Mesenchymal stem cell (in vitro differentiated cells and primary cell): ENCODE results near the gene ST6GAL2.

Experiments used
- DNase-seq: peaks from one replicate; pipeline ENCODE4 v3.0.0-alpha.2; 2013
- H2AFZ ChIP-seq: one replicate; pipeline ENCODE4 v1.6.1; 2013; ENCODE audit warnings: low read depth, mild to moderate bottlenecking, control low read depth, inconsistent platforms, low read length, moderate library complexity
- H2AK5ac ChIP-seq: 2 replicates; pipeline ENCODE4 v1.6.1; 2013; ENCODE audit warnings: low read length, moderate library complexity, mild to moderate bottlenecking, inconsistent platforms; ENCODE audit not compliant: severe bottlenecking
- H2BK120ac ChIP-seq: one replicate; pipeline ENCODE4 v1.6.1; 2013; ENCODE audit warnings: low read depth, mild to moderate bottlenecking, inconsistent platforms, low read length, moderate library complexity
- H2BK12ac ChIP-seq, 2 experiments: one replicate each; pipeline ENCODE4 v1.6.1; 2013; ENCODE audit warnings: inconsistent platforms in 2 of 2, low read length in 2 of 2, mild to moderate bottlenecking in 2 of 2, moderate library complexity in 2 of 2, control low read depth in 1 of 2
- H2BK15ac ChIP-seq: one replicate; pipeline ENCODE4 v1.6.1; 2013; ENCODE audit warnings: mild to moderate bottlenecking, low read depth, inconsistent platforms; ENCODE audit not compliant: poor library complexity, severe bottlenecking
- H2BK5ac ChIP-seq: 2 replicates; pipeline ENCODE4 v1.6.1; 2013; ENCODE audit warnings: low read depth, mild to moderate bottlenecking, low read length, control low read depth, inconsistent platforms; ENCODE audit not compliant: poor library complexity, severe bottlenecking
- H3K14ac ChIP-seq, 2 experiments: one replicate each; pipeline ENCODE4 v1.6.1; 2013; ENCODE audit warnings: inconsistent platforms in 2 of 2, low read length in 2 of 2, control low read depth in 1 of 2, mild to moderate bottlenecking in 1 of 2, moderate library complexity in 1 of 2
- H3K18ac ChIP-seq, 2 experiments: one replicate each; pipeline ENCODE4 v1.6.1; 2013; ENCODE audit warnings: inconsistent platforms in 2 of 2, low read length in 2 of 2, control low read depth in 1 of 2, low read depth in 1 of 2, mild to moderate bottlenecking in 1 of 2
- H3K23ac ChIP-seq, 2 experiments: one replicate each; pipeline ENCODE4 v1.6.1; 2013; ENCODE audit warnings: inconsistent platforms in 2 of 2, low read length in 2 of 2, mild to moderate bottlenecking in 2 of 2, moderate library complexity in 2 of 2, control low read depth in 1 of 2
- H3K27ac ChIP-seq: 2 replicates; pipeline ENCODE4 v1.5.1; 2013; ENCODE audit warnings: mild to moderate bottlenecking, moderate library complexity, low read length, control low read depth, inconsistent platforms; ENCODE audit not compliant: poor library complexity, severe bottlenecking
- H3K27me3 ChIP-seq, 2 experiments: 2 replicates each; pipeline versions ENCODE4 v1.6.1 to v1.7.0; 2013; ENCODE audit warnings: low read length in 2 of 2, mild to moderate bottlenecking in 2 of 2, moderate library complexity in 2 of 2, control low read depth in 1 of 2, inconsistent platforms in 1 of 2; ENCODE audit not compliant: control insufficient read depth in 1 of 2, insufficient read depth in 1 of 2
- H3K36me3 ChIP-seq, 2 experiments: 2 replicates each; pipeline versions ENCODE4 v1.6.1 to v1.7.0; 2013; ENCODE audit warnings: low read length in 2 of 2, control low read depth in 1 of 2, inconsistent platforms in 1 of 2, low read depth in 1 of 2, mild to moderate bottlenecking in 1 of 2; ENCODE audit not compliant: insufficient read depth in 2 of 2, control insufficient read depth in 1 of 2
- H3K4ac ChIP-seq, 2 experiments: one replicate each; pipeline ENCODE4 v1.6.1; 2013; ENCODE audit warnings: inconsistent platforms in 2 of 2, low read length in 2 of 2, mild to moderate bottlenecking in 2 of 2, moderate library complexity in 2 of 2, control low read depth in 1 of 2, low read depth in 1 of 2
- H3K4me1 ChIP-seq: 2 replicates; pipeline ENCODE4 v1.6.1; 2013; ENCODE audit warnings: low read depth, low read length, control low read depth; ENCODE audit not compliant: control insufficient read depth, insufficient read depth
- H3K4me2 ChIP-seq: 2 replicates; pipeline ENCODE4 v1.6.1; 2013; ENCODE audit warnings: low read length, mild to moderate bottlenecking, inconsistent platforms; ENCODE audit not compliant: poor library complexity, severe bottlenecking
- H3K4me3 ChIP-seq, 2 experiments: 2 replicates each; pipeline versions ENCODE4 v1.5.1 to v1.7.0; 2013; ENCODE audit warnings: low read length in 2 of 2, mild to moderate bottlenecking in 2 of 2, control low read depth in 1 of 2, low read depth in 1 of 2; ENCODE audit not compliant: insufficient read depth in 1 of 2
- H3K79me1 ChIP-seq: replicated peaks from 2 replicates; pipeline ENCODE4 v1.6.1; 2013; ENCODE audit warnings: mild to moderate bottlenecking, control low read depth, low read length, inconsistent platforms; ENCODE audit not compliant: poor library complexity, severe bottlenecking
- H3K9ac ChIP-seq: 2 replicates; pipeline ENCODE4 v1.7.0; 2013; ENCODE audit warnings: mild to moderate bottlenecking, low read length, moderate library complexity
- H3K9me3 ChIP-seq: 2 replicates; pipeline ENCODE4 v1.7.0; 2013; ENCODE audit warnings: mild to moderate bottlenecking, low read length; ENCODE audit not compliant: control insufficient read depth
- H4K8ac ChIP-seq: one replicate; pipeline ENCODE4 v1.6.1; 2013; ENCODE audit warnings: inconsistent platforms, mild to moderate bottlenecking, low read length, moderate library complexity
- H4K91ac ChIP-seq: one replicate; pipeline ENCODE4 v1.6.1; 2013; ENCODE audit warnings: mild to moderate bottlenecking, low read length, inconsistent platforms
- WGBS: methylation state at CpG from one replicate; pipeline ENCODE4 v1.1.7; 2013; ENCODE audit warnings: mixed read lengths; 5-methylcytosine and 5-hydroxymethylcytosine counted together

Gene ST6GAL2

GRCh38 chr2:106863387-106863786, 22.6 kb downstream of the ST6GAL2 start:
- no peak for DNase-seq
- 54% methylated on average over 5 of the region's 8 CpGs for WGBS
- Histone ChIP-seq H4K91ac (no peak overlapping the region), H3K14ac (no peak overlapping the region), H3K27ac (no peak overlapping the region), H3K27me3 (peaks cover 0 to 3% of the 10 kb centered on the region in 2 experiments), H2BK15ac (no peak overlapping the region), H2BK12ac (no peak overlapping the region), H2AFZ (no peak overlapping the region), H3K4ac (no peak overlapping the region), H3K79me1 (peaks cover 23% of the 10 kb centered on the region), H2BK5ac (no peak overlapping the region), H4K8ac (no peak overlapping the region), H3K4me2 (no peak overlapping the region), H2AK5ac (no peak overlapping the region), H3K4me1 (peaks cover 4% of the 10 kb centered on the region), H3K9ac (no peak overlapping the region), H3K36me3 (no peaks in the 10 kb centered on the region), H3K4me3 (no peak overlapping the region), H3K18ac (no peak overlapping the region), H2BK120ac (no peak overlapping the region), H3K9me3 (peaks cover 14% of the 10 kb centered on the region), H3K23ac (no peak overlapping the region)

GRCh38 chr2:106859498-106859897, 26.5 kb downstream of the ST6GAL2 start:
- Histone ChIP-seq H4K91ac (no peak overlapping the region), H3K4ac (no peak overlapping the region), H3K14ac (no peak overlapping the region), H3K27ac (no peak overlapping the region), H3K4me1 (peaks cover 4% of the 10 kb centered on the region), H2AK5ac (no peak overlapping the region), H4K8ac (no peak overlapping the region), H3K36me3 (no peaks in the 10 kb centered on the region), H3K9ac (no peak overlapping the region), H2BK120ac (no peak overlapping the region), H3K79me1 (peaks cover 23% of the 10 kb centered on the region), H3K23ac (no peak overlapping the region), H2BK12ac (no peak overlapping the region), H3K4me3 (no peak overlapping the region), H2AFZ (no peak overlapping the region), H3K27me3 (peaks cover 0 to 3% of the 10 kb centered on the region in 2 experiments), H3K9me3 (peaks cover 16% of the 10 kb centered on the region), H2BK15ac (no peak overlapping the region), H2BK5ac (no peak overlapping the region), H3K18ac (no peak overlapping the region), H3K4me2 (no peak overlapping the region)
- 82% methylated on average over 4 of the region's 4 CpGs for whole genome bisulfite sequencing
- DNase-seq: no peak

GRCh38 chr2:106858810-106859209, 27.2 kb downstream of the ST6GAL2 start:
- peaks cover 16% of the 10 kb centered on the region for H3K9me3 ChIP-seq
- peaks cover 24% of the 10 kb centered on the region for H3K79me1 ChIP-seq
- no peak overlapping the region for H4K91ac ChIP-seq
- WGBS: 86% methylated on average over 2 of the region's 2 CpGs
- H2BK15ac ChIP-seq: no peak overlapping the region
- no peak overlapping the region for H3K18ac ChIP-seq
- H3K9ac ChIP-seq: no peak overlapping the region
- H4K8ac ChIP-seq: no peak overlapping the region
- H2AFZ ChIP-seq: no peak overlapping the region
- H3K27me3 ChIP-seq: peaks cover 0 to 3% of the 10 kb centered on the region in 2 experiments
- no peak overlapping the region for H3K23ac ChIP-seq
- H3K4me2 ChIP-seq: no peak overlapping the region
- no peak overlapping the region for H2BK5ac ChIP-seq
- H3K36me3 ChIP-seq: no peaks in the 10 kb centered on the region
- H3K27ac ChIP-seq: no peak overlapping the region
- H3K4ac ChIP-seq: no peak overlapping the region
- no peak overlapping the region for H3K4me3 ChIP-seq
- H3K14ac ChIP-seq: no peak overlapping the region
- no peak overlapping the region for H2AK5ac ChIP-seq
- no peak overlapping the region for H2BK120ac ChIP-seq
- no peak for DNase-seq
- peaks cover under 1% of the 10 kb centered on the region for H3K4me1 ChIP-seq
- H2BK12ac ChIP-seq: no peak overlapping the region

DNA sequence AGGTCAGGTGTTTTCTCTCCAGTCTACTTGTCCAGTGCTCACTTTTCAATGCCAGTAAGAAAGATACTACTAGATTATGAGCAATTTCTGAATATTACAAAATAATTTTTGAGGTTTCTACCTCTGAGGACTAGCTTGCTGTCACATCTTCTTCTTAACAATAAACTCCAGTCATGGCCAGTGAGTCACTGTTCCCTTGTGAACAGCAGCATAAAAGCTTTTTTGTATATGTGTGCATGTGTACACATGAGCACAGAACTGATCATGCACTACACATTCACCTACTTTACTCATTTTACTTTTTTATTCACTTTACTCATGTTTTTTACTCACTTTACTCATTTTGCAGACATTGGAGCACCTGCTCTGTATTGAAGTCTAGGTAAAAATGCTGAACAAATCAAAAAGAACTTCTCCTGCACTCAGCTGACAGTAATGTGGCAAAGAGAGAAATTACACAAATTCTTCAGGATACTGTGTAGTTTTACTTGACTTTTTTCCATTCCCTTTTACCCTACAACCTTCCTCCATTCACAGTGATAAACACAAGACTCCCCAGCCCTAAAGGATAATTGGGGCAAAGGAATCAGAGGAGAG, 28.0 kb downstream of the ST6GAL2 start:
- H3K27ac ChIP-seq: no peak overlapping the region
- no peak overlapping the region for H2BK15ac ChIP-seq
- no peak overlapping the region for H3K4ac ChIP-seq

More for the DNA sequence above, 28.0 kb downstream of the ST6GAL2 start:
- DNase-seq: no peak
- Histone ChIP-seq H2BK5ac (no peak overlapping the region), H2BK120ac (no peak overlapping the region), H3K4me2 (no peak overlapping the region), H3K9me3 (peaks cover 16% of the 10 kb centered on the region), H4K91ac (no peak overlapping the region), H3K9ac (no peak overlapping the region), H3K4me3 (no peak overlapping the region), H2BK12ac (no peak overlapping the region), H3K14ac (no peak overlapping the region), H4K8ac (no peak overlapping the region), H3K36me3 (no peaks in the 10 kb centered on the region), H3K79me1 (peaks cover 26% of the 10 kb centered on the region), H2AFZ (no peak overlapping the region), H3K4me1 (no peaks in the 10 kb centered on the region), H2AK5ac (no peak overlapping the region), H3K23ac (no peak overlapping the region), H3K18ac (no peak overlapping the region), H3K27me3 (peaks cover 0 to 1% of the 10 kb centered on the region in 2 experiments)
